H1 (cell line): ENCODE results near the gene EMD. TPM values are rescaled to one million over a fixed set of nuclear protein-coding genes. Genes with fewer than 3 reads are reported as not detected.

Experiments
- CTCF ChIA-PET: fragments of 300-600 bp; sonication (Branson Sonifier 250); formaldehyde crosslinking; loops from one replicate; lab custom pipeline; 2021; ENCODE audit not compliant: partially characterized antibody; lab: Charles Lee
- POLR2A ChIA-PET: fragments of 300-600 bp; sonication (Branson Sonifier 250); formaldehyde crosslinking; loops from one replicate; lab custom pipeline; 2021; ENCODE audit warnings: inconsistent platforms; ENCODE audit not compliant: partially characterized antibody; lab: Charles Lee
- DNase-seq, 2 experiments: peaks; one replicate each; pipeline versions ENCODE4 v3.0.0 to v3.0.0-alpha.2; 2010 to 2022; ENCODE audit warnings: low spot score in 2 of 2, low read depth in 1 of 2, mixed read lengths in 1 of 2
- FAIRE-seq: peaks from 2 replicates; lab custom pipeline; 2011; peaks lifted over from hg19 to GRCh38; lab: Jason Lieb, UNC
- H2AFZ ChIP-seq: 2 replicates; pipeline ENCODE4 v1.8.1; 2012; ENCODE audit warnings: low read length, inconsistent platforms
- H2AK5ac ChIP-seq: 2 replicates; pipeline ENCODE4 v1.6.1; 2013; ENCODE audit warnings: low read depth, low read length
- H2BK120ac ChIP-seq: replicated peaks from 2 replicates; pipeline ENCODE3; 2013; ENCODE audit warnings: low read depth, low read length, inconsistent platforms
- H2BK12ac ChIP-seq: 2 replicates; pipeline ENCODE4 v1.6.1; 2013; ENCODE audit warnings: low read depth, low read length
- H2BK15ac ChIP-seq: 2 replicates; pipeline ENCODE4 v1.6.1; 2013; ENCODE audit warnings: low read length
- H2BK20ac ChIP-seq: 2 replicates; pipeline ENCODE4 v1.6.1; 2013; ENCODE audit warnings: low read length
- H2BK5ac ChIP-seq: 2 replicates; pipeline ENCODE4 v1.6.1; 2013; ENCODE audit warnings: low read depth, low read length
- H3K14ac ChIP-seq: 2 replicates; pipeline ENCODE4 v1.6.1; 2013; ENCODE audit warnings: inconsistent platforms; ENCODE audit not compliant: insufficient read length
- H3K18ac ChIP-seq: 2 replicates; pipeline ENCODE4 v1.6.1; 2013; ENCODE audit warnings: low read length; ENCODE audit errors: extremely low read depth
- H3K23ac ChIP-seq: 2 replicates; pipeline ENCODE4 v1.6.1; 2013; ENCODE audit warnings: inconsistent platforms; ENCODE audit not compliant: insufficient read length
- H3K23me2 ChIP-seq: 2 replicates; pipeline ENCODE4 v1.6.1; 2013; ENCODE audit warnings: low read depth, low read length
- H3K27ac ChIP-seq: 2 replicates; pipeline ENCODE4 v1.6.1; 2011; ENCODE audit warnings: low read depth, low read length, inconsistent platforms
- H3K27me3 ChIP-seq, 4 experiments: replicated peaks in 1 of 4; 1 replicate in 1 of 4; 2 replicates in 3 of 4; pipeline versions ENCODE4 v1.6.1 to v1.8.1; 2011 to 2013; ENCODE audit warnings: low read length in 3 of 4, mild to moderate bottlenecking in 3 of 4, inconsistent platforms in 2 of 4, mixed read lengths in 2 of 4, moderate library complexity in 1 of 4; ENCODE audit not compliant: control insufficient read depth in 3 of 4, insufficient read depth in 3 of 4; ENCODE audit errors: extremely low read depth in 1 of 4
- H3K36me3 ChIP-seq, 4 experiments: 2 replicates each; pipeline versions ENCODE4 v1.6.1 to v1.8.1; 2011 to 2013; ENCODE audit warnings: mild to moderate bottlenecking in 4 of 4, low read length in 3 of 4, moderate library complexity in 2 of 4, control low read depth in 1 of 4, inconsistent platforms in 1 of 4; ENCODE audit not compliant: insufficient read depth in 4 of 4, control insufficient read depth in 2 of 4
- H3K4ac ChIP-seq: replicated peaks from 2 replicates; pipeline ENCODE3; 2013; ENCODE audit warnings: low read length, low read depth, mixed read lengths, inconsistent platforms; ENCODE audit not compliant: insufficient read length
- H3K4me1 ChIP-seq, 4 experiments: replicated peaks in 1 of 4; 1 replicate in 1 of 4; 2 replicates in 3 of 4; pipeline versions ENCODE4 v1.6.1 to v1.8.1; 2011 to 2013; ENCODE audit warnings: low read length in 3 of 4, inconsistent platforms in 2 of 4, mixed read lengths in 1 of 4; ENCODE audit not compliant: insufficient read depth in 4 of 4, control insufficient read depth in 3 of 4
- H3K4me2 ChIP-seq, 2 experiments: 2 replicates each; pipeline versions ENCODE4 v1.6.1 to v1.8.1; 2011 to 2013; ENCODE audit warnings: low read depth in 2 of 2, low read length in 2 of 2, control low read depth in 1 of 2, inconsistent platforms in 1 of 2, mild to moderate bottlenecking in 1 of 2; ENCODE audit not compliant: insufficient read depth in 1 of 2
- H3K4me3 ChIP-seq, 4 experiments: fragments of 200-600, 300-600 bp in 1 of 4; sonication (generic), shearing (Covaris generic), sonication (Bioruptor Twin) in 1 of 4; 2 replicates each; pipeline versions ENCODE4 v1.5.1 to v1.8.1; 2011 to 2016; ENCODE audit warnings: low read length in 4 of 4, low read depth in 3 of 4, control low read depth in 2 of 4, inconsistent platforms in 2 of 4, mild to moderate bottlenecking in 2 of 4, mixed read lengths in 1 of 4, moderate library complexity in 1 of 4; ENCODE audit not compliant: insufficient read depth in 2 of 4; ENCODE audit errors: extremely low read depth in 1 of 4
- H3K56ac ChIP-seq: replicated peaks from 2 replicates; pipeline ENCODE3; 2013; ENCODE audit warnings: low read depth, mild to moderate bottlenecking, mixed read lengths, low read length, inconsistent platforms; ENCODE audit not compliant: insufficient read length
- H3K79me1 ChIP-seq: 2 replicates; pipeline ENCODE4 v1.6.1; 2013; ENCODE audit warnings: low read depth, low read length, control low read depth
- H3K79me2 ChIP-seq, 2 experiments: 2 replicates each; pipeline versions ENCODE4 v1.6.1 to v1.8.1; 2012 to 2013; ENCODE audit warnings: low read length in 2 of 2, mild to moderate bottlenecking in 2 of 2, inconsistent platforms in 1 of 2; ENCODE audit not compliant: insufficient read depth in 2 of 2, control insufficient read depth in 1 of 2
- H3K9ac ChIP-seq, 4 experiments: replicated peaks in 1 of 4; 1 replicate in 1 of 4; 2 replicates in 3 of 4; pipeline versions ENCODE4 v1.6.1 to v1.8.1; 2011 to 2013; ENCODE audit warnings: low read depth in 3 of 4, low read length in 3 of 4, control low read depth in 2 of 4, mild to moderate bottlenecking in 2 of 4, moderate library complexity in 2 of 4, inconsistent platforms in 1 of 4; ENCODE audit errors: extremely low read depth in 1 of 4
- H3K9me3 ChIP-seq, 2 experiments: 2 replicates each; pipeline versions ENCODE4 v1.6.1 to v1.8.1; 2012 to 2013; ENCODE audit warnings: mild to moderate bottlenecking in 2 of 2, moderate library complexity in 2 of 2, control low read depth in 1 of 2, inconsistent platforms in 1 of 2, low read depth in 1 of 2, low read length in 1 of 2, mixed read lengths in 1 of 2; ENCODE audit not compliant: insufficient read depth in 2 of 2
- H4K20me1 ChIP-seq, 2 experiments: replicated peaks in 1 of 2; 2 replicates each; pipeline versions ENCODE3 to v1.8.1; 2011 to 2013; ENCODE audit warnings: inconsistent platforms in 2 of 2, low read length in 2 of 2, mild to moderate bottlenecking in 1 of 2; ENCODE audit not compliant: insufficient read depth in 2 of 2, control insufficient read depth in 1 of 2
- H4K5ac ChIP-seq: 2 replicates; pipeline ENCODE4 v1.6.1; 2013; ENCODE audit warnings: low read length, low read depth, mixed read lengths, inconsistent platforms; ENCODE audit not compliant: insufficient read length
- H4K8ac ChIP-seq: 2 replicates; pipeline ENCODE4 v1.8.0; 2013; ENCODE audit warnings: mild to moderate bottlenecking, moderate library complexity, low read length, inconsistent platforms; ENCODE audit not compliant: insufficient read depth; ENCODE audit errors: extremely low read depth
- H4K91ac ChIP-seq: replicated peaks from 2 replicates; pipeline ENCODE3; 2013; ENCODE audit warnings: low read length, mixed read lengths, inconsistent platforms; ENCODE audit not compliant: insufficient read length
- POLR2A ChIP-seq, 2 experiments: IDR thresholded peaks; 1 replicate in 1 of 2; 2 replicates in 1 of 2; pipeline ENCODE4 v1.6.1; 2011; ENCODE audit warnings: low read depth in 2 of 2, low read length in 2 of 2, mild to moderate bottlenecking in 2 of 2; ENCODE audit errors: control extremely low read depth in 1 of 2
- POLR2AphosphoS5 ChIP-seq: IDR thresholded peaks from 2 replicates; pipeline ENCODE4 v1.6.1; 2011; ENCODE audit warnings: low read depth, low read length
- SAP30 ChIP-seq: fragments of 300-600 bp; sonication (generic); IDR thresholded peaks from 2 replicates; pipeline ENCODE4 v1.7.1; 2012; ENCODE audit warnings: low read length, moderate library complexity, mild to moderate bottlenecking, inconsistent platforms; ENCODE audit not compliant: insufficient read depth, insufficient replicate concordance
- WGBS, 2 experiments: shearing (Covaris generic) in 1 of 2; methylation state at CpG; one replicate each; pipeline versions ENCODE4 v1.1.6 to v1.1.7; 2013 to 2015; ENCODE audit warnings: low lambda C conversion rate in 2 of 2, mixed read lengths in 2 of 2, inconsistent platforms in 1 of 2, low coverage in 1 of 2, missing lambda C conversion rate in 1 of 2; ENCODE audit not compliant: insufficient replicate concordance in 2 of 2, insufficient coverage in 1 of 2, insufficient read length in 1 of 2; ENCODE audit errors: extremely low coverage in 1 of 2, missing lambda C conversion rate in 1 of 2; 5-methylcytosine and 5-hydroxymethylcytosine counted together
- polyA plus RNA-seq, 7 experiments: library from polyadenylated mRNA; depleted of rRNA in 3 of 7; stranded (reverse) in 5 of 7; unstranded in 2 of 7; fragments of >200 nt in 5 of 7; fragments of 200-250 nt in 2 of 7; gene quantifications; 1 replicate in 5 of 7; 2 replicates in 1 of 7; 4 replicates in 1 of 7; pipeline versions ENCODE4 v1.2.1 to v1.2.3, GENCODE V29; 2011 to 2013; ENCODE audit warnings: missing spikeins in 2 of 7, mixed read lengths in 2 of 7
- total RNA-seq: library from RNA; stranded (reverse); fragmentation: NEBNext Ultra II Directional; extraction: Animal tissue kit (Norgen Biotek cat#: 25700); gene quantifications from 2 replicates; pipeline ENCODE4 v1.2.1, GENCODE V29; 2021

The EMD gene
- total and polyA plus RNA-seq, 2 of the 8 experiments (the other 6 are each of a cell fraction or from before 2014, with no cell fraction given): 45.5 to 109 TPM

- 95% methylated on average over 14 of the region's 20 CpGs; no CpG with 5 or more reads in 1 of the 2 experiments for WGBS, 2 experiments
- no peaks in the 10 kb centered on the region for H3K9me3 ChIP-seq
- H3K14ac ChIP-seq: no peak overlapping the region
- no peaks in the 10 kb centered on the region; the same call in 1 of the 2 replicates for H3K23me2 ChIP-seq
- peaks cover 3% of the 10 kb centered on the region; the same call in 1 of the 2 replicates for H3K79me1 ChIP-seq
- no peak overlapping the region for H3K4me2 ChIP-seq
- H2BK5ac ChIP-seq: no peak overlapping the region
- no peak overlapping the region for H4K5ac ChIP-seq
- H4K20me1 ChIP-seq: peaks cover 25 to 45% of the 10 kb centered on the region in 2 experiments
- ChIA-PET POLR2A (interaction anchor here (0.7 to 11.8 kb wide), 6 partner anchors 9 to 401 kb away, joined by 3 to 348 read pairs (median 4); partner anchors contain the start of genes EMD, FLNA and RPL10), CTCF (interaction anchor here (1.8 to 2.7 kb wide), 2 partner anchors 10 to 14 kb away, joined by 6 to 10 read pairs; partner anchors contain the start of gene FLNA)
- no peaks in the 10 kb centered on the region for H3K27me3 ChIP-seq
- no peak overlapping the region for H3K4ac ChIP-seq
- no peak overlapping the region for H3K27ac ChIP-seq
- peaks cover 2 to 40% of the 10 kb centered on the region in 2 experiments; a peak in 2 of 4 replicates for H3K79me2 ChIP-seq
- no peak overlapping the region for H3K18ac ChIP-seq
- H4K8ac ChIP-seq: no peak overlapping the region
- FAIRE-seq: no peak
- no peak overlapping the region for H2BK15ac ChIP-seq
- H3K56ac ChIP-seq: no peak overlapping the region
- no peak overlapping the region for H2BK20ac ChIP-seq
- H2AK5ac ChIP-seq: no peak overlapping the region
- H2AFZ ChIP-seq: no peak overlapping the region
- no peak overlapping the region for H3K9ac ChIP-seq
- no peak overlapping the region for H3K4me3 ChIP-seq
- peaks cover 0 to 6% (median 3%) of the 10 kb centered on the region in 4 experiments; a peak in 3 of 7 replicates for H3K4me1 ChIP-seq
- peak in 1 of 2 experiments; percentile 75; a peak in 2 of 3 replicates for TF ChIP-seq POLR2A (IDR thresholded peaks at IDR 0.05; ENCODE audit: control extremely low read depth in 1 of 2, low read depth in 2 of 2, low read length in 2 of 2)
- TF ChIP-seq SAP30: no peak
- TF ChIP-seq POLR2AphosphoS5: peak; percentile 76
- TF ChIP-seq, all 59 proteins: peak for 2
- no peak for DNase-seq
- Histone ChIP-seq H4K91ac (no peak overlapping the region), H2BK120ac (no peak overlapping the region), H3K23ac (no peak overlapping the region), H2BK12ac (no peak overlapping the region), H3K36me3 (peaks cover 39 to 92% (median 74%) of the 10 kb centered on the region in 4 experiments)
Measured at GRCh38 chrX:154363706-154364439, 15.2 kb upstream of the EMD start.
